HG03103 (cell line): Measurements from ENCODE around the gene KRTAP21-3.

Experiments
- ATAC-seq: cut with Tn5 transposase; IDR thresholded peaks from one replicate; pipeline ENCODE4 v1.9.1; 2021; ENCODE audit warnings: low read depth; ENCODE audit not compliant: unreplicated experiment

The KRTAP21-3 gene

DNA sequence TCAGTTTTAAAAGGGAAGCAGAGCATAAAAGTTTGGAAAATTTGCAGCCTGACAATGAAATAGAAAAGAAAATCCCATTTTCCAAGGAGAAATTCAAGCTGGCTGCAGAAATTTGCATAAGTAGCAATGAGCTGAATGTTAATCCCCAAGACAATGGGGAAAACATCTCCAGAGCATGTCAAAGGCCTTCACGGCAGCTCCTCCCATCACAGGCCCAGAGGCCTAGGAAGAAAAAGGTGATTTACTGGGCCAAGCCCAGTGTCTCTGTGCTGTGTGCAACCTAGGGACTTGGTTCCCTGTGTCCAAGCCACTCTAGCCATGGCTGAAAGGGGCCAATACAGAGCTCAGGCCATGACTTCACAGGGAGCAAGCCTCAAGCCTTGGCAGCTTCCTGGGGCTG, 49.8 kb downstream of the KRTAP21-3 start:
- no peak for ATAC-seq
